GM19455 (cell line): Measurements from ENCODE around the gene PITPNC1.
"Not testable (repeated sequence)": the region's sequence is repeated elsewhere in the genome, so short reads cannot be mapped to it uniquely, and the experiment has no call there.

ENCODE experiments used
- ATAC-seq: cut with Tn5 transposase; IDR thresholded peaks from one replicate; pipeline ENCODE4 v1.9.1; 2021; ENCODE audit not compliant: unreplicated experiment

The PITPNC1 gene

DNA sequence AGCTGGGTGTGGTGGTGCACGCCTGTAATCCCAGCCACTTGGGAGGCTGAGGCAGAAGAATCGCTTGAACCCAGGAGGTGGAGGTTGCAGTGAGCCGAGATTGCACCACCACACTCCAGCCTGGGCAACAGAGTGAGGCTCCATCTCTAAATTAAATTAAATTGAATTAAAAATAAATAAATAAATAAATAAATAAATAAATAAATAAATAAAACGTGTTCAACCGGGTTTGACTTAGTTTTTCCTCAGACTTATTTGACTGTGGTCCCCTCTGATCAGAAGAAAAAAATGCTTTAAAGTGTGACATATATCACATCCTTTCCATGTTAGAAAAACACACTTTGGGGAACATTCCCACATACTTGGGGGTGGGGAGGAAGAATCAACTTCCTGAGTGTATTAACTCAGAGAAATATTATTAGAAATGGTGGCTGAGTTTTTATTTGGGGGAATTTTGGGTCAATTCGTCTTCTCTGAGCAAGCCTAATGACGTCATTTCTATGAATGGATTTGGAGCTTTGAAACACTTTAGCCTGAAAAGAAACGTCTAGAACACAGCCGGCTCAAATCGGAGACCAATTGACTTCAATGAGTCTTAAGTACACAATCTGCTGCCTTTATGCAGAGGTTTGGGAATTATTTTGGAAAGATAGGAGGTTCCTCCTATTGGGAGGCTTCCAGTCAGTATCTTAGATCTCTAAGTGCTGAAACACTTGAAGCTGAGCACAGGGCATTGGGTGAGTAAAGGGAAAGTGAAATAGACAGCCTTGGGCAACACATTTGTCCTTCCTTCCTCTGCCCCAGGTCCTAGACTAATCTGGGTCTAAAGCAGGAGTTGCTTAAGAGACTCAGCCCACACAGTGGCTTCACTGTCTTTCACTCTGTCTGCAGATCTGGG lies 132.6 kb downstream of the PITPNC1 start:
- no peak for ATAC-seq

DNA sequence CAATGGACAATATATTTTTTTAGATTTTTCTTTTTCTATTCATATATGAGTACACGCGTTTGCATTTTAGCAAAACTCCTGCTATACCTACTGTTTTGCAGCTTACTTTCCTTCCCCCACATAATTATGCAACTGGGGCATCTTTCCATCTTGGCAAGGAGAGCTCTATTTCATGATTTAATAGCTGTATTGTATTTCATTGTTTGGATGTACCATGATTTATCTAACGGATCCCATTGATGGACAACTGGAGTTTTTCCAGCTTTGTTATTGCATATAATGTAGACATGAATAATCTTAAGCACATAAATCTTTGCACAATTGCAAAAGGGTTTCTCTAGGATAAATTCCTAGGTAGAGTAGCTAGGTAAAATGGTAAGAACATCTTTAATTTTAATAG lies 133.9 kb downstream of the PITPNC1 start:
- ATAC-seq, result no peak

DNA sequence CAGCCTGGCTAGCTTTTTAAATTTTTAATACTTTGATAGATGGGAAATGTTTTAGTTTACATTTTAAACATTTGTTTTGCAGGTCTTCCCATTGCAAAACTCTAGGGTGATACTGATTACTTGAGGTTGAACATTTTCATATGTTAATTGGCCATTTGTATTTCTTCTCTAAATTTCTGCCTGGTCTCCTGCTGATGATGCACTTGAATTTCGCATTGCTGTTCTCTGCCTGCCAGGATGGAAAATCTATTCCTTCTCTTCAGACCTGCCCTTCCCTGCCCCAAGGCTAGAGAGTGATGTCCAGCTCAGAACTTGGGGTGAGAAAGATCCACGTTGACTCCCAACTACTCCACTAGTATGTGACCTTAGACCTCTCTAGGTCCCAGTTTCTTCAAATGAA lies 134.7 kb downstream of the PITPNC1 start:
- no peak for ATAC-seq

- no peak for ATAC-seq
Observed at GRCh38 chr17:67514998-67515397, 137.9 kb downstream of the PITPNC1 start.

DNA sequence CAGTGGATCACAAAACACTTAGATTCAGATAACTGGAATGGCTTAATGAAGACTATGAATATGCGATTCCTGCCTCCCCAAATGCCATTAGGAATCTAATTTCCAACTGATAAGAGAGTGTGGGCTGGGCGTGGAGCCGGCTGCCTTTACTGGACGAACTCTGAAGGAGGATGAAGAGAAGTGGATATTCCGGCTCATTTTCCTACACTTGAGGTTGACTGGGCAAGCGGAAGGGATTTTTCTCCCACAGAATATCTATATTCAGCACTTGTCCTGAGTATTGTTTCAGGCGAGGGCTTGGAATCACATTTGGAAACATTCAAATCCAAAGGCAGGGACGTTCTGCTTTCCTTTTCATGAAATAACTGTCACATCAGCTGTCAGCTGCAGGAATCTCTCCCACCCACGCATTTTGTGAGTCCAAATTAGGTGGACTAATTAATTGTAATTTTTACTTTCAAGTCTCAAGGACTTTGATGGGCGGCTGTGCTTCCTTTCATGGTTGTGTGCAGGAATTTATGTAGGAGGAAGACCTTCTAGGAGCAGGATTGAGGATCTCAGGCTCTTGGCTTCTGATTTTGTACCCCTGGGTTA lies 138.5 kb downstream of the PITPNC1 start:
- ATAC-seq, result no peak

DNA sequence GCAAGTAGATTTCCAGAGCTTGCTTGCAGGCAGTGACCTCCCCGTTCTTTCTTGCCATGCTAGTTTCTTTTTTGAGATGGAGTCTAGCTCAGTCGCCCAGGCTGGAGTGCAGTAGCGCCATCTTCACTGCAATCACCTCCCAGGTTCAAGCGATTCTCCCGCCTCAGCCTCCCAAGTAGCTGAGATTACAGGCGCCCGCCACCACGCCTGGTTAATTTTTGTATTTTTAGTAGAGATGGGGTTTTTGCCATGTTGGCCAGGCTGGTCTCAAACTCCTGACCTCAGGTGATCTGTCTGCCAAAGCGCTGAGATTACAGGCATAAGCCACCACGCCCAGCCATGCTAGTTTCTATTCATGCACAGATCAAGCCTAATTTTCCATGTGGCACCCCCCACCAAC lies 139.5 kb downstream of the PITPNC1 start:
- not testable (repeated sequence) for ATAC-seq

DNA sequence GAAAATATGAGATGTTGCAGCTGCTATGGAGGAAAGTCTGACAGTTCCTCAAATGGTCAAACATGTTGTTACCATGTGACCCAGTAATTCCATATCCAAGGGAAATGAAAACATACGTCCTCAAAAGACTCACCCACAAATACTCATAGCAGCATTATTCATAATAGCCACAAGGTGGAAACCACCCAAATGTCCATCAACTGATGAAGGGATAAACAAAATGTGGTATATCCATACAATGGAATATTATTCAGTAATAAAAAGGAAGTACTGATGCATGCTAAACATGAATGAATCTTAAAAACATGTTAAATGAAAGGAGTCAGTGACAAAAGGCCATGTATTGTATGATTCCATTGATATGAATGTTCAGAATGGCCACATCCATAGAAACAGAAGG lies 140.2 kb downstream of the PITPNC1 start:
- no peak for ATAC-seq

DNA sequence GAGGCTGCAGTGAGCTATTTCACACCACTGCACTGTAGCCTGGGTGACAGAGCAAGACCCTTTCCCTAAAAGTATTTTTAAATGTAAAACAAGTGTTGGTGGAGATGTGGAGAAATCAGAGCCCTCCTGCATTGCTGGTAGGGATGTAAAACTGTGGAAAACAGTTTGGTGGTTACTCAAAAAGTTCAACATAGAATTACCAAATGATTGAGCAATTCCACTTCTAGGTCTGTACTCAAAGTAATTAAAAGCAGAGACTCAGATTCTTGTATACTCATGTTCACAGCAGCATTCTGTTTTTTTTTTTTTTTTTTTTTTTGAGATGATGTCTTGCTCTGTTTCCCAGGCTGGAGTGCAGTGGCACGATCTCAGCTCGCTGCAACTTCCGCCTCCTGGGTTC lies 141.8 kb downstream of the PITPNC1 start:
- no peak for ATAC-seq

DNA sequence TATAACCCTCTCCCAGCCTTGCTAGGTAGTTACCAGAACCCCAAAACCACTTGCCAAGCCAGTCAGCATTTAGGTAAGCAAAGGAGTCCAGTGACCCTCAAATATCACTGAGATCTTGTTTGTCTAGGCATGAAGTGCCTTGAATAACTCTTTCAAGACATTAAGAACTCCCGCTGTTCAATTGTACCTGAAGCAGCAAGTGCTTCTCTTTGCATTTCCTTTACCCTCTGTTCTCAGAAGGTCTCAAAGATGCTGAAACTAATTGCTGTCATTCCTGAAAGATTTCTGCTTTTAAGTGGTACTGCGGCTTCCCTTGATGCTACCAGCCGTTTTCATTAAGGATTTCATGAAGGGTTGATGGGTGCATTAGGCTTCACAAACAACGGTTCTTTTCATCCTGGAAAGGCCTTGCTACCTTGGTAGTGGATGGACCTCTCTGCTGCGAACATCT lies 142.7 kb downstream of the PITPNC1 start:
- no peak for ATAC-seq

DNA sequence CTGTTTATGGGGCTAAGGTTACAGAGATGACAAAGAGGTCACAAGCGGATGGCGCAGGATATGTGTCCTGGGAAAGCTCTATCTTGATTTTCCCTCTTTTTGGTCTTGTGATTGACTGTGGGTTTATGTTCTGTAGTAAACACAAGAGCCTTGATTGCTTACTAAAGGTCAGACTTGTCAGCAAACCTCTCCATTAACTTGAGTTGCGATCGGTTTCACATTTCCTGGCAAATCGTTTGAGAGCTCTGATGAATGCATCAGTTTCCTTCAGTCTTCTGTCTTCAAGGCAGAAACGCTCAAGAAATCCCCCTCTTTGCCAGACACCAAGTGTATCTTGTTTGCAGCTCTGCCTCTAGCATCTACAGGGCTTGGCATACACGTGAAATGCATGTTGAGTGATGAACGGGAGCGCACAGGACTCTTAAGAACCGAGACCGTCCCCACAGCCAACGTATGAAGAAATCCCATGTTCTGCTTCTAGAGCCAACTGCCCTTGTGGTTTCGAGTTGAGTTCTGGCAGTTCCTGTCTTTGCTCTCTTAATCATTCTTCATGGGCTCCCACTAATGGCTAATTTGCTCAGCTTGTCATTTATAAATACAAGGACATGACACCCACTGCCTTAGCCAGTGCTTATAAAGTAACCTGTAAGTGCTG lies 143.3 kb downstream of the PITPNC1 start:
- no peak for ATAC-seq

DNA sequence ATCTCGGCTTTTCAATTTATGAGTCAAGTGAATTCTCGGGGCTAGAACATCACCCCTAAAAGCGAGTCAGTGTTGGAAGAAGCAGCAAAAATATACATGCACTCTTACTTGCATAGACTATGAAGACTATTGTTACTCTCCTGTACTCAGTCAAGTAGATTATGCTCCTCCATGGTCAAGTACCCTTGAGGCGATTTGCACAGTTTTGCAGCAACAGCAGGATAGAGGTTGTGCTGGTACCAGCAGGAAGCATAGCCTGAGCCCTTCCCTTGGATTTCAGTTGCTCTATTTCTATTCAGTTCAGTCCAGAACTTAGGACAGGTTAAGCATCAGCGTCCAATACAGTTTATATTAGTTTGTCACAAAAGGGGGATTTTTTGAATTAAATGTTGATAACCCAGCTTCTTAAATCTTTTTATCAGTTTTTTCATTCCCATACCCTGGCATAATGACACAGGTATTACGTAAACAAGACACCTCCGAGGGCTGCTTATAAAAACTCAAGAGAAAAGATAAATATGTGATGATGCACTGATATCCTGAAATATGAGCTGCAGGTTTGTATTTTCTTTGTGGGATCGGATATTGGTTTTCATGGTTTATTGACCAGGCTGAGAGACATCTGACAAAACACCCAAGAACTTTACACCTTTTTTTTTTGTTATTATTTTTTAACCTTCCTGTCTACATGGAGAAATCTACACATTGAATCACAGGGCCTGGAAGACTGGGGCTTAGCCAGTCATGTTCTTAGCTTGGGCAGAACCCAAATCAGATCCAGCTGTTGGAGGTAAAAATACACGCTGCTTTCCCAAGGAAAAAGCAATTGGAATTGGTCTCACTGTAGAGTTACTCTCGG lies 144.1 kb downstream of the PITPNC1 start:
- ATAC-seq, result no peak

DNA sequence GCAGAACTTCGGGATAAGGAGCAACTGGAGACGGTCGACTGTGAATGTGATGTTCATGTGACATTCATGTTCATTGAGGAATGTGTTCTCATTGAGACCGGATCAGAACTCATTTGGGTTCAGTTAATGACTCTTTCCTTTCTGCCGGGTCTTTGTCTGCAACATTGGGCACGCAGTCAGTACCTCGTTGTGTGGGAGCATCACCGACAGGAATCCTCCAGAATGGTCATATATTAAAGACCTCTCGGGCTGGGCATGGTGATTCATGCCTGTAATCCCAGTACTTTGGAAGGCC lies 144.6 kb downstream of the PITPNC1 start:
- ATAC-seq, result no peak

- no peak for ATAC-seq
Observed at GRCh38 chr17:67523101-67523500, 146.0 kb downstream of the PITPNC1 start.

GRCh38 chr17:67525239-67526135 lies 148.4 kb downstream of the PITPNC1 start:
- no peak for ATAC-seq

DNA sequence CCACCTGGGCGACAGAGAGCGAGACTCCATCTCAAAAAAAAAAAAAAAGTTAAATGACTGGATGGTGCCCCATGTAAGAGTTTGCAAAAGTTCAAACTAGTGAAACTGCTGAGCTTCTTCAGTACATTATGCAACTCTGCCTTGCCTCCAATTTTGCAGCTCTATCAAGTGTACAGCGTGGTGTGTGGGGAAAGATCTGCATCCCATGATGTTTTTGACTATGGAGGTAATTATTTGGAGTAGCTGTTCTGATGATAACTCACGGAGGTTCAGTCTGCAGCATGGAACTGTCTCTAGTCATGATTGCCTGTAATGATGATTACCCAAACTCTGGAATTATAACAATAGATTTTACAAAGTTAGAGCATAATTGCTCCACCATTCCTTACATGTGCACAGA lies 149.6 kb downstream of the PITPNC1 start:
- no peak for ATAC-seq

DNA sequence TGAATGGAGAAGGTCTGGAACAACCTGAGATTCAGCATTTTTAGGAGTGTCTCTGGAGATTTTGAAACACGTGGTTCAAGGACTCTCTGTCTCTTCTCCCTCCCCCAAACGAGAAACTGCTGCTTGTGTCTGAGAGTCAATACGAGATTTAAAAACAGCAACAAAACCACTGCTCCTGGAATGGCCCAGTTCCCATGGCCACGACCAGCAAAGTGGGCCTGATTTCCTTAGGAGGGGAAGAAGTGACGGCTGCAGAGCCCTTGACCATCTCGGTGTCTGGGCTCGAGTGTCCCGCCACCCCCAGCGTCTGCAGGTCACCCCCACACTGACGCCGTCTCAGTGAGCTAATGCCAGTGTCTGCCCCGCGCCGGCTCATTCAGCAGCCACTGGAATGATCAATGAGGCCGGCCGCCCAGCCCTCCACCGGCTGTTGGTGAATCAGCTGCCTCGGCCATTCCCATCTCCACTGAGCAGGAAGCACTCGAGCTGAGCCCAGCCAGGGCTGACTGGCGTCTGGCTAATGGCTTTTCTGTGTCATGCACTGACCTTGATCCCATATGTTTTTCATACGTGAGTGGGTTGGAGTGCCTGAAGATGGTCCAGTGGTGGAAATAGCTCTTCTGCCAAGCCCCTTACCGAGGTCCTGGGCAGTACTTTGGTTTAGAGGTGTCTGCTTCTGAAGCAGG lies 151.8 kb downstream of the PITPNC1 start:
- no peak for ATAC-seq

DNA sequence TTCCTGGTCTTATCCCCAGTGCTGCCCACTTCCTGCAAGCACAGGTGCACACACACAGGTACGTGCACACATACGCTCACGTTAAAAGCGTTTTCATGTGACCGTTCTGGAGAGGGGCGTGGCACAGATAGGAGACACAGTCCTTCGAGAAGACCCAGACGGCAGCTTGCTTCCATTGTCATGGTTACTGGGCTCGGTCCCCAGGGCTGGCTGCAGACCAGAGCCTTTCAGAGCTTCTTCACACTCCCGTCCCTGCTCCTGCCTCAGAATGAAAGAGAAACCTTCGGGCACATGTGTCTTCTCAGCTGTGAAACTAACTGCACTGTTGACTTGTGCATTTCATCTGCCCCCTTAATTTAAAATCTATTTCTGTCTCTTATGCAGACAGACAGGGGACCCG lies 154.2 kb downstream of the PITPNC1 start:
- peak; percentile 50 for ATAC-seq

GRCh38 chr17:67532326-67532871 lies 155.3 kb downstream of the PITPNC1 start:
- no peak for ATAC-seq

GRCh38 chr17:67534941-67535340 lies 157.9 kb downstream of the PITPNC1 start:
- ATAC-seq, result no peak
